Smooth muscle cell of the brain vasculature (primary cell): ENCODE measurements around the gene DUSP8.

Experiments used
- DNase-seq: peaks from one replicate; pipeline ENCODE4 v3.0.0-alpha.2; 2012; ENCODE audit warnings: low read depth, low spot score

Gene DUSP8

GRCh38 chr11:1553808-1554594 is 18.1 kb downstream of the DUSP8 start:
- no peak for DNase-seq

- no peak for DNase-seq
Observed at GRCh38 chr11:1549338-1550330, 22.4 kb downstream of the DUSP8 start.

- DNase-seq: no peak
Observed at GRCh38 chr11:1548221-1549070, 23.6 kb downstream of the DUSP8 start.

- DNase-seq: no peak
Observed at GRCh38 chr11:1547467-1548098, 24.5 kb downstream of the DUSP8 start.

- no peak for DNase-seq
Observed at GRCh38 chr11:1546536-1547466, 25.3 kb downstream of the DUSP8 start.

- DNase-seq: no peak
Observed at GRCh38 chr11:1546077-1546535, 26.0 kb downstream of the DUSP8 start.

GRCh38 chr11:1545432-1545831 is 26.6 kb downstream of the DUSP8 start:
- no peak for DNase-seq

GRCh38 chr11:1544536-1544935 is 27.5 kb downstream of the DUSP8 start:
- DNase-seq: no peak

- no peak for DNase-seq
Observed at GRCh38 chr11:1543606-1544263, 28.3 kb downstream of the DUSP8 start.

GRCh38 chr11:1542267-1542666 is 29.8 kb downstream of the DUSP8 start:
- no peak for DNase-seq

- no peak for DNase-seq
Observed at GRCh38 chr11:1541474-1542204, 30.4 kb downstream of the DUSP8 start.

GRCh38 chr11:1540074-1540473 is 32.0 kb downstream of the DUSP8 start:
- DNase-seq: no peak

GRCh38 chr11:1538153-1538552 is 33.9 kb downstream of the DUSP8 start:
- no peak for DNase-seq

- no peak for DNase-seq
Observed at GRCh38 chr11:1536065-1536843, 35.8 kb downstream of the DUSP8 start.

- DNase-seq: no peak
Observed at GRCh38 chr11:1534682-1535081, 37.4 kb downstream of the DUSP8 start.

- no peak for DNase-seq
Observed at GRCh38 chr11:1534171-1534570, 37.9 kb downstream of the DUSP8 start.

- no peak for DNase-seq
Observed at GRCh38 chr11:1533342-1533725, 38.7 kb downstream of the DUSP8 start.
